GM18502 (cell line): ENCODE data around the gene PSMG4.

Experiments
- ATAC-seq: cut with Tn5 transposase; IDR thresholded peaks from one replicate; pipeline ENCODE4 v1.9.1; 2021; ENCODE audit warnings: mild to moderate bottlenecking; ENCODE audit not compliant: unreplicated experiment, poor library complexity

PSMG4 gene

DNA sequence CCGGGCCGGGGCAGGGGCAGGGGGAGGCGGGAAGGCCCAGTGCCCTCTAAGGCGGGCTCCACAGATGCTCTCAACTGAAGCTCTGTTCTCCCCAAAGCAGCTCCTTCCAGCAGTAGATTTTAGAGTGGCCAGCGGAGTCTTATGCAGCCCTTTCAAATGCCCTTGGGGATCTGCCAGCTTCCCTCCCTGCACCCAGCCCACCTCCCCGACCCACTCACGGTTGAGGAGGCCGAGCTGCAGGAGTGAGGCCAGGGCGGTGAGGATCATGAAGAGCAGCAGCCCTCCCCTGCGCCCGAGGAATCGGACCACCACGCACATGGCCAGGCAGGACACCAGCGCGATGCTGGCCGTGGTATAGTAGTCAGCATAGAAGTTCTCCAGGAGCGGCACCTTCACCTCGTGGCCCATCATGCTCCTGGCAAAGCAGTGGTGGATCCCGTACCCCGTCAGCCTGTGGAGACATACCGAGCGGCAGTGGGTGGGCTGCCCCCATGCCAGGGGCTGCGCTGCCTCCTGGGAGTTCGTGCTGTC lies 28.0 kb downstream of the PSMG4 start:
- ATAC-seq, result no peak

DNA sequence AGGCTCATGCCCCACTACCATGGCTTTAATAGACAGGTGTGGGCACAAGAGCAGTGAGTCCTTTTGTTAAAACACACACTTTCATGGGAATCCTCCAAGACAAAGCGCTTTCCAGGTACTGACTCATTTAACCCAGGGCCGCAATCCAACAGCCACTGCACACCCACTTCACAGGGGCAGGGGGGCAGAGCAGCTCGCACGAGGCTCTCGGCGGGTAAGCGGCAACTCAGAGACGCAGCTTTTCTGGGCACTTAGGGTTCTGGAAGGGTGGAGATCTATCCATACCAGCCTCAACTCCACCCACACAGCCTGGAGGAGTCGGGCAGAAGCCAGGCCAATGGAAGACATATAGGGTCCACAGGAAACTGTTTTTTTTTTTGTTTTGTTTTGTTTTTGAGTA lies 28.6 kb downstream of the PSMG4 start:
- ATAC-seq, result no peak

GRCh38 chr6:3287976-3288707 lies 29.4 kb downstream of the PSMG4 start:
- ATAC-seq, result no peak

- no peak for ATAC-seq
Measured at GRCh38 chr6:3288711-3289663, 30.2 kb downstream of the PSMG4 start.

GRCh38 chr6:3289664-3290055 lies 30.9 kb downstream of the PSMG4 start:
- no peak for ATAC-seq

- ATAC-seq, result no peak
Measured at GRCh38 chr6:3290149-3290930, 31.6 kb downstream of the PSMG4 start.

DNA sequence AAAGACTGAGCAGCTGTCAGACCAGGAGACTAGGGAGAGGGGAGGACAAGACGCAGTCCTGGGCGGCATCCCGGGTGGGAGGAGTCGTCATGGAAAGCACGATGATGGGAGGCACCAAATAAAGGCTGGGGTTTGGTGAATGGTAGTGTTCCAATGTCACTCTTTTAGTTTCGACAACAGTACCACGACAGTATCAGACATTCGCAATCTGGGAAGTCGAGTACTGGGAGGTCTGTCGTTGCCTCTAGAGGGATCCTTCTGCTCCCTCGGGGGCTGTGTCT lies 32.1 kb downstream of the PSMG4 start:
- ATAC-seq, result no peak

GRCh38 chr6:3291346-3291745 lies 32.6 kb downstream of the PSMG4 start:
- no peak for ATAC-seq

- ATAC-seq, result no peak
Measured at GRCh38 chr6:3291987-3292386, 33.2 kb downstream of the PSMG4 start.

DNA sequence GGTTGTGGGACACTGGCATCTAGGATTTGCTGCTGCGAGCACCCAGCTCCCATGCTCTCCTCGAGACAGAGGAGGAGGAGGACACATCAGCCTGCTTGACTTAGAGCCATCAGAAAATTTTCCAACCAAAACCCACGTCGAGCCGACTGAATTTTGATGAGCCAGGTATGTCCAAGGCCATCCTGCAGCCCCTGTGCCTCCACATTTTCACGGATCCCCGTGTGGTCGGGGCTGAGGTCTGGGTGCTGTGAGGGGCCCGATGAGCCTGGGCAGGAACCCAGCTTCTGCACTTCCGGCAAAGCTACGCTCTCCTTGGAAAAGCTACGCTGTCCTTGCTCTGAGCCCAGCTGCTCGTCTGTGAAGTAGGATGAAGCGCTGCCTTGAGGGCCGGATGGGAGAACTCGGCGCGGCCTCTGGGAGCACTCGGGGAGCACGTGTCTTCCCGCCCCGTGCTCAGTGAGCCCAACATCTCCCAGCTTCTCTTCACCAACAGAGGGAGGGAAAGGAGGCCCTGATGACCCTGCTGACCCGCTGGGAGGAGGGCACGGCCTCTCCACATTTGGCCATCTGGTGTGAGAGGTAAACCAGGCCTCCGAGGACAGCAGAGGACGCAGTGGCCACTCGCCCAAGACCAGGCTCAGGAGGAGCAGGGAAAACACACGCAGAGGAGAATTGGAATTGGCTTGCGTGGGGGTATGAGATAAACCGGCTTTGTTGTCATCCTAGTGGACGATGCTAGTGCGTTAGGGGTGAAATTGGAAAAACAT lies 33.9 kb downstream of the PSMG4 start:
- no peak for ATAC-seq

GRCh38 chr6:3293271-3294155 lies 34.8 kb downstream of the PSMG4 start:
- ATAC-seq, result no peak

DNA sequence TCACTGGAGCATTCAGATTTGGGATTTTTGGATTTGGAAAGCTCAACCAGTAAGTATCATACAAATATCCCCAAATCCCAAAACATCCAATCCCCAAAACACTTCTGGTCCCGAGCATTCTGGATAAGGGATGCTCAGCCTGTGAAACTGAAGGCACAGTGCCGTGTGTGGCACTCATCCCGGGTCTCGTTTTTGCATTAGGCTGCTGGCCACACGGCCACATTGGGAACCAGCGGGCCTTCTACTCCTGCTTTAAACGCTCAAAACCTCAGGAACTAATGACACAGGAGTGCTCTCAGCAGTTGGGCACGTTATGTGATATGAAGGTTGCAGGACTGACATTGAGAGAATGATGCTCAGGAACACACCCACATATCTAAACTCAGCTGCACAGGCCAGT lies 35.6 kb downstream of the PSMG4 start:
- ATAC-seq, result no peak

DNA sequence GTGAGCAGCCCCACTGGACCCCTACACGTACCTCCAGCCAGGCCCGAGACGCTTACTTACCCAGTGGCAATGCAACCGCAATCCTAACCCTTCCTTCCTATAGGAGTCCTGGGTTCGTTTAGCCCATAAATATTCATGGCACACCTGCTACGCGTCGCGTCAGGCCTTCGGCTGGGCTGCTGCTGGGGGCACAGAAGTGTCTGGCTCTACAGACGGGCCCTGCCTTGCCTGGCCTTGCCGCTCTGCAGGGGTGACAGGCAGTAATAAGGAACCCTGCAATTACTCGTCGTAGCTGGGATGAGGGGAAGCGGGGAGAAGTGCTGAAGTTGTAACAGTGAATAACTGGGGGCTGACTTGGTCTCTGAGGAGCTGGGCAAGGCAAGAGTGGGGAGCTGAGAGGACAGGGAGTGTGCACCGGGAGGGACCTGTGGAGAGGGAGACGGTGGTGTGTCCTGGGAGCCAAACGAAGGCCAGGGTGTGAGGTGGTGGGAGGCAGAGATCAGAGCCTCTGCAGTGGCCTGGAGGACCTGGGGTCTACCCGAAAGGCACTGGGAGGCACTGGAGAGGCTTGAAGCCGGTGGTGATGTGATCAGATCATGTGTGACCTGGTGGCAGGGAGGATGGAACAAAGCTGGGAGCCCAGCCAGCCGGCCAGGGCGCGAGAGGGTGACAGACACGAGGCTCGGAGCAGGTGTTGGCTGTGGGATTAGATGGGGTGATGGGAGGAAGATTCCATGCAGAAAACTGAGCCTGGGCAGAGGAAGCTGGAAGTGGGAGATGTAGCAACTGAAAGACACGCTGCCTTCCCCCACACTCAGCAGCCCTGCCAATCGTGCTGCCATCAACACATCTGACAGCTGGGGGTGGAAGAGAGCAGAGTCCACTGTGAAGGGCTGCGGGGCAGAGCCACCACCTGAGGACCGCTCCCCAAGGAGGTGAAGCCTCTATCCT lies 36.4 kb downstream of the PSMG4 start:
- ATAC-seq, result no peak

GRCh38 chr6:3296078-3296477 lies 37.3 kb downstream of the PSMG4 start:
- no peak for ATAC-seq

- no peak for ATAC-seq
Measured at GRCh38 chr6:3296537-3296936, 37.8 kb downstream of the PSMG4 start.

DNA sequence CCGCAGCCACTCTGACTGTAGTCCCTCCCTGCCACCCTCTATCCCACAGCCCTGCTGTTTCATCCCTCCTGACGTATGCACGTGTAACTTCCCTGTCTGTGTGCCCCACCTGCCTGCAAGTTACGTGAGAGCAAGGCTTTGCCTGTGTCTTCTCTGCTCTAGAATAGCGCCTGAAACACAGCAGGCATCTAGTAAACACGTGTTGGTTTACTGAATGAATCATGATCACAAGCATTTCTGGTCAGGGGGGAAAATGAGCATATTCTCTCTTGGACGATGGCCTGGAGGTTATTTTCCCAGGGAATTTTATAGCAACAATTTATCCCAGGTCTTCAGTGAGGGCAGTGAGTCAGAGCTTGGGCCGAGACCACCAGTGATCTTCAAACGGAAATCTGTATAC lies 38.3 kb downstream of the PSMG4 start:
- ATAC-seq, result no peak

- ATAC-seq, result no peak
Measured at GRCh38 chr6:3297909-3298308, 39.2 kb downstream of the PSMG4 start.

GRCh38 chr6:3299221-3299620 lies 40.5 kb downstream of the PSMG4 start:
- ATAC-seq, result no peak
